Hepatocyte (in vitro differentiated cells): Measurements from ENCODE around the gene SUGCT. TPM values are rescaled to one million over a fixed set of nuclear protein-coding genes. Genes with fewer than 3 reads are reported as not detected.

Experiments used
- DNase-seq: peaks from one replicate; pipeline ENCODE4 v3.0.0-alpha.2; 2016; ENCODE audit warnings: low spot score
- H2AFZ ChIP-seq: fragments of 200-600 bp; sonication (generic); 2 replicates; pipeline ENCODE4 v1.6.0; 2016; ENCODE audit warnings: antibody characterized with exemption, mild to moderate bottlenecking
- H3K27ac ChIP-seq: fragments of 200-600 bp; sonication (generic); 2 replicates; pipeline ENCODE4 v1.5.1; 2016; ENCODE audit warnings: mild to moderate bottlenecking
- H3K27me3 ChIP-seq: fragments of 200-600 bp; sonication (generic); 2 replicates; pipeline ENCODE4 v1.6.1; 2016
- H3K36me3 ChIP-seq: fragments of 200-600 bp; sonication (generic); replicated peaks from 2 replicates; pipeline ENCODE4 v1.5.1; 2016; ENCODE audit warnings: low read depth; ENCODE audit not compliant: insufficient read depth
- H3K4me1 ChIP-seq: fragments of 200-600 bp; sonication (generic); 2 replicates; pipeline ENCODE4 v1.5.1; 2016; ENCODE audit warnings: mild to moderate bottlenecking, moderate library complexity; ENCODE audit not compliant: insufficient read depth
- H3K4me2 ChIP-seq: fragments of 200-600 bp; sonication (generic); 2 replicates; pipeline ENCODE4 v1.6.0; 2016
- H3K4me3 ChIP-seq: fragments of 200-600 bp; sonication (generic); 2 replicates; pipeline ENCODE4 v1.5.1; 2016; ENCODE audit warnings: mild to moderate bottlenecking
- H3K79me2 ChIP-seq: fragments of 200-600 bp; sonication (generic); 2 replicates; pipeline ENCODE4 v1.6.0; 2017; ENCODE audit warnings: mild to moderate bottlenecking
- H3K9me2 ChIP-seq: fragments of 200-600 bp; sonication (generic); replicated peaks from 2 replicates; pipeline ENCODE4 v1.6.0; 2017; ENCODE audit warnings: mild to moderate bottlenecking; ENCODE audit not compliant: insufficient read depth
- H3K9me3 ChIP-seq: fragments of 200-600 bp; sonication (generic); 2 replicates; pipeline ENCODE4 v1.5.1; 2016; ENCODE audit warnings: low read depth, mild to moderate bottlenecking
- H4K20me1 ChIP-seq: fragments of 200-600 bp; sonication (generic); 2 replicates; pipeline ENCODE4 v1.6.0; 2016; ENCODE audit warnings: mild to moderate bottlenecking; ENCODE audit not compliant: insufficient read depth, poor library complexity, severe bottlenecking
- CTCF ChIP-seq: fragments of 200-600 bp; sonication (generic); IDR thresholded peaks from 2 replicates; pipeline ENCODE4 v1.5.1; 2016; ENCODE audit warnings: antibody characterized with exemption, mild to moderate bottlenecking; ENCODE audit not compliant: poor library complexity
- EZH2 ChIP-seq: fragments of 200-600 bp; sonication (generic); IDR thresholded peaks from 2 replicates; pipeline ENCODE4 v1.6.1; 2016; ENCODE audit warnings: antibody characterized with exemption, mild to moderate bottlenecking, borderline replicate concordance
- EZH2phosphoT487 ChIP-seq: fragments of 200-600 bp; sonication (generic); IDR thresholded peaks from one replicate; pipeline ENCODE4 v1.6.1; 2018; ENCODE audit warnings: antibody characterized with exemption, mild to moderate bottlenecking, low read depth, moderate library complexity; ENCODE audit not compliant: unreplicated experiment, severe bottlenecking
- WGBS: methylation state at CpG from one replicate; pipeline ENCODE4 v1.1.6; 2016; ENCODE audit warnings: low lambda C conversion rate; ENCODE audit errors: missing lambda C conversion rate; 5-methylcytosine and 5-hydroxymethylcytosine counted together
- polyA plus RNA-seq: library from polyadenylated mRNA; unstranded; fragments of >200 nt; fragmentation: Nextera tagmentation; extraction: Ambion mirVana; gene quantifications from 2 replicates; pipeline ENCODE4 v1.2.1, GENCODE V29; 2016
- total RNA-seq: library from RNA; depleted of rRNA; stranded (reverse); fragments of >200 nt; gene quantifications from 2 replicates; pipeline ENCODE4 v1.2.3, GENCODE V29; 2014

Gene SUGCT
- total and polyA plus RNA-seq, 2 experiments from 2014 or later, result 5.1 to 12.0 TPM

- Histone ChIP-seq H2AFZ (no peak overlapping the region), H3K27me3 (no peaks in the 10 kb centered on the region), H3K4me3 (no peak overlapping the region), H3K9me3 (no peaks in the 10 kb centered on the region), H4K20me1 (no peaks in the 10 kb centered on the region), H3K36me3 (no peaks in the 10 kb centered on the region), H3K9me2 (no peaks in the 10 kb centered on the region), H3K27ac (no peak overlapping the region), H3K4me1 (no peaks in the 10 kb centered on the region), H3K79me2 (no peaks in the 10 kb centered on the region), H3K4me2 (no peak overlapping the region)
- no peak for TF ChIP-seq EZH2
- TF ChIP-seq CTCF, result no peak
- TF ChIP-seq EZH2phosphoT487, result no peak
- no peak for DNase-seq
Measured at GRCh38 chr7:40305229-40305628, 170.4 kb downstream of the SUGCT start.

- H3K79me2 ChIP-seq, result no peaks in the 10 kb centered on the region
- no peak for TF ChIP-seq CTCF
- no peak for TF ChIP-seq EZH2
- no peak for TF ChIP-seq EZH2phosphoT487
- H3K27me3 ChIP-seq, result no peaks in the 10 kb centered on the region
- no peaks in the 10 kb centered on the region for H3K36me3 ChIP-seq
- H3K4me2 ChIP-seq, result no peak overlapping the region
- no peaks in the 10 kb centered on the region for H3K9me3 ChIP-seq
- H3K4me1 ChIP-seq, result no peaks in the 10 kb centered on the region
- no peak for DNase-seq
- no peak overlapping the region for H2AFZ ChIP-seq
- no peak overlapping the region for H3K4me3 ChIP-seq
- no peak overlapping the region for H3K27ac ChIP-seq
- no peaks in the 10 kb centered on the region for H3K9me2 ChIP-seq
- no peaks in the 10 kb centered on the region for H4K20me1 ChIP-seq
- 81% methylated on average over 2 of the region's 2 CpGs for WGBS
Measured at GRCh38 chr7:40306025-40306424, 171.2 kb downstream of the SUGCT start.

GRCh38 chr7:40306596-40306995 lies 171.8 kb downstream of the SUGCT start:
- TF ChIP-seq EZH2phosphoT487, result no peak
- no peak for TF ChIP-seq CTCF
- no peak for TF ChIP-seq EZH2

GRCh38 chr7:40310258-40310657 lies 175.5 kb downstream of the SUGCT start:
- DNase-seq, result no peak
- Histone ChIP-seq H3K4me3 (no peak overlapping the region), H3K9me2 (no peaks in the 10 kb centered on the region), H3K4me1 (no peaks in the 10 kb centered on the region), H3K27me3 (no peaks in the 10 kb centered on the region), H3K4me2 (no peak overlapping the region), H3K27ac (no peak overlapping the region), H2AFZ (no peak overlapping the region), H4K20me1 (no peaks in the 10 kb centered on the region), H3K9me3 (no peaks in the 10 kb centered on the region), H3K79me2 (no peaks in the 10 kb centered on the region), H3K36me3 (no peaks in the 10 kb centered on the region)
- TF ChIP-seq EZH2, result no peak
- no peak for TF ChIP-seq EZH2phosphoT487
- no peak for TF ChIP-seq CTCF
- 79% methylated on average over 4 of the region's 4 CpGs for WGBS

More at GRCh38 chr7:40306596-40306995, 171.8 kb downstream of the SUGCT start:
- Histone ChIP-seq H3K27me3 (no peaks in the 10 kb centered on the region), H4K20me1 (no peaks in the 10 kb centered on the region), H3K4me3 (no peak overlapping the region), H2AFZ (no peak overlapping the region), H3K4me2 (no peak overlapping the region), H3K9me2 (no peaks in the 10 kb centered on the region), H3K36me3 (no peaks in the 10 kb centered on the region), H3K4me1 (no peaks in the 10 kb centered on the region), H3K27ac (no peak overlapping the region), H3K9me3 (no peaks in the 10 kb centered on the region), H3K79me2 (no peaks in the 10 kb centered on the region)
- DNase-seq, result no peak
